A204.1 (cell line): ENCODE results near the gene FAM167B.
"Not testable (repeated sequence)": the region's sequence is repeated elsewhere in the genome, so short reads cannot be mapped to it uniquely, and the experiment has no call there.

ENCODE experiments used
- FAIRE-seq: peaks from 2 replicates; lab custom pipeline; 2012; peaks lifted over from hg19 to GRCh38; lab: Jason Lieb, UNC

FAM167B gene

GRCh38 chr1:32263236-32263593 lies 16.2 kb downstream of the FAM167B start:
- not testable (repeated sequence) for FAIRE-seq

DNA sequence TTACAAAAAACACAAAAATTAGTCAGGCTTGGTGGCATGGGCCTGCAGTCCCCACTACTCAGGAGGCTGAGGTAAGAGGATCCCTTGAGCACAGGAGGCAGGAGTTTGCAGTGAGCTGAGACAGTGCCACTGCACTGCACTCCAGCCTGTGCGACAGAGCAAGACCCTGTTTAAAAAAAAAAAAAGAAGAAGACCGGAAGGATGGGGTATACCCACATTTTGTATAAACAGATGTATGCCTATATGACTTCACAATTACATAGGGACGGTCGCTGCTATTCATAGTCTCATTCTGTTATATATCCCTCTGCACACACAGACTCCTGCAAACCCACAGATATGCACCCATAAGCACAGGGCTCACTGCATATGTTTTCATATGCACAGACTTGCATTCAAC lies 16.7 kb downstream of the FAM167B start:
- no peak for FAIRE-seq

DNA sequence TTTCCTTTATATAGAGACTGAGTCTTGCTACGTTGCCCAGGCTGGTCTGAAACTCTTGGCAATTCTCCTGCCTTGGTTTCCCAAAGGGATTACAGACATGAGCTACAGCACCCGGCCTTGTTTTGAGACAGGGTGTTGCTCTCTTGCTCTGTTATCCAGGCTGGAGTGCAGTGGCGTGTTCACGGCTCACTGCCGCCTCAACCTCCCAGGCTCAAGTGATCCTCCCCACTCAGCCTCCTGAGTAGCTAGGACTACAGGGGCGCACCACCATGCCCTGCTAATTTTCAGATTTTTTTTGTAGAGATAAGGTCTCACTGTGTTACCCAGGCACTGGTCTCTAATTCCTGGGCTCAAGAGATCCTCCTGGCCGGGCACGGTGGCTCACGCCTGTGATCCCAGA lies 18.8 kb downstream of the FAM167B start:
- no peak for FAIRE-seq

DNA sequence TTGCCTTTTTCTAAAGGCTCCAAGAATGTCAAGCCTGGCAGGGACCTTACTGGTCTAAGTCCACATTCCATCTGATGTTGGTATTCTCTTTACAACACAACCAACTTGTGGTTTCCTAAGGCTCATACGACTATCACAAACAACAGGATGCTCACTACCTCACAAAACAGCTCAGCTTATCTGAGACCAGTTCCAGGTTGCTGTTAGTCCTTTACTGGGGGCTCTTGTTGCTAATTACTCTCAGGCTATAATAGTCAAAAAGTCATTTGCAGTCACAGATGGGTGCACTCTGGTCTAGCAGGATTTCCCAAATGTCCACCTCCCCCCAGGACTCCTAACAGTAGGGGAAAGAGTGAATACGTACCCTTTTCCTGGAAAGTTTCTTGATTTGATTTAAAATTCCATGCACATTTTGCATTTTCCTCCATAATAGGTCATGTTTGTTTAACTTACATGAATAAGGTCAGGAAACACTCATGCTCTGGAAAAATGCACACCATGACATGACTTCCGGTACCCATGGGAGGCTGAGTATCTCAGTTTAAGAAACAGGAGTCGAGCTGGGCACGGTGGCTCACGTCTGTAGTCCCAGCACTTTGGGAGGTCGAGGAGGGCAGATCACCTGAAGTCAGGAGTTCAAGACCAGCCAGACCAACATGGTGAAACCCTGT lies 20.0 kb downstream of the FAM167B start:
- FAIRE-seq, result no peak

GRCh38 chr1:32269744-32270143 lies 22.7 kb downstream of the FAM167B start:
- FAIRE-seq, result no peak

- FAIRE-seq, result no peak
These were observed 25.8 kb downstream of the FAM167B start for GRCh38 chr1:32272557-32273390.

- FAIRE-seq, result no peak
These were observed 26.6 kb downstream of the FAM167B start for GRCh38 chr1:32273391-32274208.

GRCh38 chr1:32274646-32275340 lies 27.8 kb downstream of the FAM167B start:
- no peak for FAIRE-seq

DNA sequence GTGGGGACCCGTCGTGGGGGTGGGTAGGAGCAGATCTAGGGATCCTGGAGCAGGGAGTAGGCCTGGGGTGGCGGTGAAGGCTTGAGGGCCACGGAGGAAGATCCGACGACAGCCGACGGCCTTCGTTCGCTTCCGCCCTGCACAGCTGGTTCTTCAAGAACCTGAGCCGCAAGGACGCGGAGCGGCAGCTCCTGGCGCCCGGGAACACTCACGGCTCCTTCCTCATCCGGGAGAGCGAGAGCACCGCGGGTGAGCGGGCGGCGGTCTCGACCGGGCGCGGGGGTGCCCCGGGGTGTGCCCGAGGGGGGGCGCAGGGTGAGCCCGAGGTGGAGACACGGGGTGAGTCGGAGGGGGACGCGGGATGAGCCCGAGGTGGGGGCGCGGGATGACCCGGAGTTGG lies 28.4 kb downstream of the FAM167B start:
- no peak for FAIRE-seq

DNA sequence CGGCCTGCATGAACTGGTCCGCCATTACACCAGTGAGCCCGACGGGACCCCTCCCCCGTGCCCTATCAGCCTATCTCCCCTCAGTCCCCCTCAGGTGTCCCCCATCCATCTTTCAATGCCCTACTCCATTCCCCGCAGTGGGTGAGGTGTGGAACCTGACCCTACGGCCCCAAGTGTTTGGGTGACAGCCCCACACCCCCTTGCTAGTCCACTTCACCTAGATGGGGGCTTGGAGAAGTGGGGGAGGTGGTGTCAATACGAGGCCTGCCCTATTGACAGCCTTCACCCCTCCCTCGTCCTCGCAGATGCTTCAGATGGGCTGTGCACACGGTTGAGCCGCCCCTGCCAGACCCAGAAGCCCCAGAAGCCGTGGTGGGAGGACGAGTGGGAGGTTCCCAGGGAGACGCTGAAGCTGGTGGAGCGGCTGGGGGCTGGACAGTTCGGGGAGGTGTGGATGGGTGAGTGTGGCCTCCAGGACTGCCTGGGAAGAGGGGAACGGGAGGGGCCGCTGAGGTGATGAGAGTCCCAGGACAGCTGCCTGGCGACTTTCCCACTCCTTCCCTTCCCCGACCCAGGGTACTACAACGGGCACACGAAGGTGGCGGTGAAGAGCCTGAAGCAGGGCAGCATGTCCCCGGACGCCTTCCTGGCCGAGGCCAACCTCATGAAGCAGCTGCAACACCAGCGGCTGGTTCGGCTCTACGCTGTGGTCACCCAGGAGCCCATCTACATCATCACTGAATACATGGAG lies 29.2 kb downstream of the FAM167B start:
- no peak for FAIRE-seq

DNA sequence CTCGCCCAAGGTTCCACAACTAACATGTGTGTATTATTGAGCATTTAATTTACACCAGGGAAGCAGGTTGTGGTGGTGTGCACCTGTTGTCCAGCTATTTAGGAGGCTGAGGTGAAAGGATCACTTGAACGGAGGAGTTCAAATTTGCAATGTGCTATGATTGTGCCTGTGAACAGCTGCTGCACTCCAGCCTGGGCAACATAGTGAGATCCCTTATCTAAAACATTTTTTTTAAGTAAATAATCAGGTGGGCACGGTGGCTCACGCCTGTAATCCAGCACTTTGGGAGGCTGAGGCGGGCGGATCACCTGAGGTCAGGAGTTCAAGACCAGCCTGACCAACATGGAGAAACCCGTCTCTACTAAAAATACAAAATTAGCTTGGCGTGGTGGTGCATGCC lies 37.8 kb downstream of the FAM167B start:
- FAIRE-seq, result not testable (repeated sequence)

GRCh38 chr1:32285658-32286057 lies 38.6 kb downstream of the FAM167B start:
- FAIRE-seq, result no peak

DNA sequence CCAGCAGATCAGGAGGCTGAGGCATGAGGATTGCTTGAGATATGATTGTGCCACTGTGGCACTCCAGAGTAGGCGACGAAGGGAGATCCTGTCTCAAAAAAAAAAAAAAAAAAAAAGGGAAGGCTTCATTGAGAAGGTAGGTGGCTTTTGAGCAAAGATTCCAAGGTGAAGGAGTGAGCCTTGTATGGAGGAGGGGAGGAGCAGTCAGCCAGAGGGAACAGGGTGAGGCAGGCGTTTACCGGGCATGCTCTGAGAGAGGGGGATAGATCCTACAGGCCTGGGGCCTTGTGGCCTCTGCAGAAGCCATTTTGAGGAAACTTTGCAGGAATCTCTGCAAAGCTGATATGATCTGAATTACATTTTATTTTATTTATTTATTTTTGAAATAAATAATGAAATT lies 39.7 kb downstream of the FAM167B start:
- no peak for FAIRE-seq

- FAIRE-seq, result no peak
These were observed 42.2 kb downstream of the FAM167B start for GRCh38 chr1:32289256-32289655.

DNA sequence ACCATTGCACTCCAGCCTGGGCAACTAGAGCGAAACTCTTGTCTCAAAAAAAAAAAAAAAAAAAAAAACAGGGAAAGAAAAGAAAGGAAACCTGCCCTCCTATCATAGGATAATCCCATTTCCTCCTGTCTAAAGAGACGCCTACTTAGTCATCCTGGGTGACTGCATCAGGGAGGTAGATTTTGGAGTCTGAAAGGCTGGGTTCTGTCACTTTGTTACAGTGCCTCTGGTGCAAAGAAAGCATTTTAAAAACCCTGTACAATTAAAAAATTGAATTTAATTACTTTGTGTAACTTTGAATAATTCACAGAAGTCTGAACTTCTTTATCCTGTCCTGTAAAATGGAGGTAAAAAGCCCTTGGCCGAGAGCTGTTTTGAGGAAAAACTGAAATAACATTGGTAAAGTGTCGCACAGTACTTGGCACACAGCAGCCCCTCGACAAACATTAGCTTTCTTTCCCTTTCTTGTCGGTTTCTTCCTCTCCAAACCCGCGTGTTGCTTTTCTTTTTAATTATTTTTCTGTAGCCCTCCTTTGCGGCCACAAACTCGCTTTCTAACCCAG lies 44.2 kb downstream of the FAM167B start:
- FAIRE-seq, result no peak

GRCh38 chr1:32291708-32292538 lies 44.9 kb downstream of the FAM167B start, which contains the start of gene HDAC1:
Gene HDAC1 (plus strand): TSS chr1:32292083. CDS start chr1:32292170, 87 bp downstream.
- peak; percentile 9 for FAIRE-seq

DNA sequence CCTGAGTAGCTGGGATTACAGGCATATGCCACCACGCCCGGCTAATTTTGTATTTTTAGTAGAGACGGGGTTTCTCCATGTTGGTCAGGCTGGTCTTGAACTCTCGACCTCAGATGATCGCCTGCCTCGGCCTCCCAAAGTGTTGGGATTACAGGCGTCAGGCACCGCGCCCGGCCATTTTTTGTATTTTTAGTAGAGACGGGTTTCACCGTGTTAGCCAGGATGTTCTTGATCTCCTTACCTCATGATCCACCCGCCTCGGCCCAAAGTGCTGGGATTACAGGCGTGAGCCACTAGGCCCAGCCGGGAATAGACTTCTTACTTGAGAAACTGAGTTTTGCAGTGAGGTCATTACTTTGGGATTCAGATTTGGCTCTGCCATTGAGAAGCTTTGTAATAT lies 51.2 kb downstream of the FAM167B start:
- FAIRE-seq, result not testable (repeated sequence)
